B cell (primary cell): ENCODE measurements around the gene PLA2G6. TPM values are rescaled to one million over a fixed set of nuclear protein-coding genes. Genes with fewer than 3 reads are reported as not detected.

Experiments used
- ATAC-seq: fragments of 200-7000 bp; cut with Tn5 transposase; one replicate; pipeline ENCODE4 v1.10.0; 2021; ENCODE audit warnings: low read depth, mild to moderate bottlenecking, moderate number of reproducible peaks, moderate library complexity
- CTCF ChIA-PET: fragments of 350-600 bp; sonication (Branson Sonifier 250); formaldehyde crosslinking; loops from one replicate; lab custom pipeline; 2021; ENCODE audit warnings: antibody characterized with exemption, inconsistent platforms; lab: Charles Lee
- POLR2A ChIA-PET: fragments of 350-600 bp; sonication (Branson Sonifier 250); formaldehyde crosslinking; loops from one replicate; lab custom pipeline; 2021; ENCODE audit warnings: antibody characterized with exemption; lab: Charles Lee
- DNase-seq: peaks from one replicate; pipeline ENCODE4 v3.0.0; 2013
- H2AFZ ChIP-seq: 2 replicates; pipeline ENCODE4 v1.6.1; 2012; ENCODE audit warnings: mild to moderate bottlenecking, low read depth, low read length; ENCODE audit not compliant: insufficient read depth, poor library complexity, severe bottlenecking
- H3K27ac ChIP-seq, 2 donors: 1 replicate in 1 of 2; 2 replicates in 1 of 2; pipeline ENCODE4 v1.5.1; 2012 to 2013; ENCODE audit warnings: low read length in 2 of 2, mild to moderate bottlenecking in 2 of 2, moderate library complexity in 1 of 2
- H3K27me3 ChIP-seq, 4 experiments: fragments of 200-600 bp in 1 of 4; sonication (generic) in 1 of 4; replicated peaks in 1 of 4; 1 replicate in 2 of 4; 2 replicates in 2 of 4; pipeline versions ENCODE4 v1.6.1 to v1.7.0; 2013 to 2016; ENCODE audit warnings: low read length in 3 of 4, mild to moderate bottlenecking in 2 of 4, mixed read lengths in 1 of 4, moderate library complexity in 1 of 4; ENCODE audit not compliant: insufficient read depth in 4 of 4, control insufficient read depth in 3 of 4; ENCODE audit errors: control extremely low read depth in 1 of 4
- H3K36me3 ChIP-seq, 2 experiments: replicated peaks in 1 of 2; 1 replicate in 1 of 2; 2 replicates in 1 of 2; pipeline versions ENCODE4 v1.6.1 to v1.7.1; 2013; ENCODE audit warnings: low read length in 1 of 2; ENCODE audit not compliant: insufficient read depth in 2 of 2, control insufficient read depth in 1 of 2; ENCODE audit errors: control extremely low read depth in 1 of 2, extremely low read depth in 1 of 2
- H3K4me1 ChIP-seq, 2 donors: fragments of 200-600 bp in 1 of 2; sonication (generic) in 1 of 2; 1 replicate in 1 of 2; 2 replicates in 1 of 2; pipeline versions ENCODE4 v1.5.1 to v1.6.1; 2013 to 2017; ENCODE audit warnings: low read length in 2 of 2; ENCODE audit not compliant: control insufficient read depth in 2 of 2, insufficient read depth in 2 of 2
- H3K4me2 ChIP-seq: replicated peaks from 2 replicates; pipeline ENCODE3; 2012; ENCODE audit warnings: mild to moderate bottlenecking, low read depth, low read length; ENCODE audit not compliant: poor library complexity, severe bottlenecking
- H3K4me3 ChIP-seq, 5 experiments: fragments of 200-600 bp in 1 of 5; sonication (generic) in 1 of 5; 1 replicate in 3 of 5; 2 replicates in 2 of 5; pipeline versions ENCODE4 v1.5.1 to v1.7.0; 2011 to 2016; ENCODE audit warnings: low read length in 4 of 5, mild to moderate bottlenecking in 4 of 5, low read depth in 2 of 5, control low read depth in 1 of 5, moderate library complexity in 1 of 5; ENCODE audit not compliant: insufficient read depth in 1 of 5; ENCODE audit errors: control extremely low read depth in 1 of 5, extremely low read depth in 1 of 5
- H3K79me2 ChIP-seq: fragments of 200-600 bp; sonication (generic); one replicate; pipeline ENCODE4 v1.6.0; 2016; ENCODE audit warnings: low read length; ENCODE audit not compliant: control insufficient read depth, insufficient read depth
- H3K9ac ChIP-seq: fragments of 200-600 bp; sonication (generic); 2 replicates; pipeline ENCODE4 v1.6.1; 2017; ENCODE audit warnings: mild to moderate bottlenecking, low read length, moderate library complexity
- H3K9me3 ChIP-seq, 3 donors: one replicate each; pipeline versions ENCODE4 v1.6.1 to v1.7.1; 2013; ENCODE audit warnings: low read length in 2 of 3; ENCODE audit not compliant: control insufficient read depth in 2 of 3, insufficient read depth in 1 of 3; ENCODE audit errors: control extremely low read depth in 1 of 3
- H4K20me1 ChIP-seq: 2 replicates; pipeline ENCODE4 v1.6.0; 2012; ENCODE audit warnings: mild to moderate bottlenecking, low read length; ENCODE audit not compliant: insufficient read depth, control insufficient read depth, poor library complexity, severe bottlenecking
- H3K27ac Mint-ChIP-seq: one replicate; pipeline ENCODE4 v1.8.0; 2021; ENCODE audit warnings: mixed read lengths
- H3K27me3 Mint-ChIP-seq: one replicate; pipeline ENCODE4 v1.8.0; 2021; ENCODE audit warnings: mixed read lengths
- H3K4me1 Mint-ChIP-seq: one replicate; pipeline ENCODE4 v1.8.0; 2021; ENCODE audit warnings: mixed read lengths
- H3K4me3 Mint-ChIP-seq: one replicate; pipeline ENCODE4 v1.8.0; 2021; ENCODE audit warnings: mixed read lengths
- H3K9me3 Mint-ChIP-seq: one replicate; pipeline ENCODE4 v1.8.0; 2022; ENCODE audit warnings: mixed read lengths; ENCODE audit not compliant: insufficient read depth
- CTCF ChIP-seq: fragments of 200-600 bp; IDR thresholded peaks from one replicate; pipeline ENCODE4 v1.8.0; 2022; ENCODE audit warnings: antibody characterized with exemption, mild to moderate bottlenecking
- EZH2 ChIP-seq: IDR thresholded peaks from 2 replicates; pipeline ENCODE4 v1.6.1; 2012; ENCODE audit warnings: borderline replicate concordance, low read depth, mild to moderate bottlenecking, moderate library complexity, low read length; ENCODE audit not compliant: insufficient read depth, poor library complexity, severe bottlenecking
- WGBS: methylation state at CpG from one replicate; pipeline ENCODE4 v1.1.5; 2013; ENCODE audit warnings: missing lambda C conversion rate; ENCODE audit not compliant: insufficient coverage; 5-methylcytosine and 5-hydroxymethylcytosine counted together
- intact Hi-C: fragments of 100-400 bp; cut with micrococcal nuclease; formaldehyde crosslinking; loops from one replicate; pipeline ENCODE4 v1.10.0; 2022
- polyA plus RNA-seq: library from polyadenylated mRNA; depleted of rRNA; stranded (reverse); fragments of >200 nt; gene quantifications from 2 replicates; pipeline ENCODE4 v1.2.3, GENCODE V29; 2012
- total RNA-seq, 2 donors: library from RNA; stranded (reverse); fragments of 120-200 nt in 1 of 2; gene quantifications; 1 replicate in 1 of 2; 2 replicates in 1 of 2; pipeline versions ENCODE4 v1.2.3 to v1.2.4, GENCODE V29; 2013 to 2022

PLA2G6 gene
- total and polyA plus RNA-seq, 2 donors (not counting 1 experiment from before 2014, with no cell fraction given), result 125 to 148 TPM

- Mint-ChIP-seq H3K4me3 (peak overlapping the region; percentile 21), H3K9me3 (no peaks in the 10 kb centered on the region), H3K27me3 (no peaks in the 10 kb centered on the region), H3K27ac (peak overlapping the region; percentile 32), H3K4me1 (peaks cover 19% of the 10 kb centered on the region)
- Histone ChIP-seq H3K4me3 (no peak overlapping the region), H3K27ac (no peak overlapping the region), H4K20me1 (no peaks in the 10 kb centered on the region), H3K4me1 (peaks cover 5 to 18% of the 10 kb centered on the region in 2 donors), H3K36me3 (no peaks in the 10 kb centered on the region), H3K9ac (no peak overlapping the region), H3K27me3 (no peaks in the 10 kb centered on the region), H3K4me2 (peak overlapping the region; percentile 77), H3K79me2 (no peaks in the 10 kb centered on the region), H2AFZ (no peak overlapping the region), H3K9me3 (peaks cover 0 to 11% (median 0%) of the 10 kb centered on the region in 3 donors)
- no peak for TF ChIP-seq EZH2
- TF ChIP-seq CTCF, result no peak
- intact Hi-C loops, result no loop called here
- CTCF ChIA-PET, result interaction anchor here (1.4 to 1.8 kb wide), 2 partner anchors 9 to 23 kb away, joined by 3 to 6 read pairs; no protein-coding TSS in a partner anchor
- POLR2A ChIA-PET, result no interaction called here
- WGBS, result 84% methylated on average over 4 of the region's 6 CpGs
- DNase-seq (no peak), ATAC-seq (no peak)
Measured at GRCh38 chr22:38213319-38213989, 31.8 kb upstream of the PLA2G6 start.

GRCh38 chr22:38212442-38212841 is 30.8 kb upstream of the PLA2G6 start:
- Histone ChIP-seq H3K4me2 (no peak overlapping the region), H3K9me3 (peaks cover 0 to 11% (median 0%) of the 10 kb centered on the region in 3 donors), H3K27ac (no peak overlapping the region), H3K36me3 (no peaks in the 10 kb centered on the region), H4K20me1 (no peaks in the 10 kb centered on the region), H3K4me1 (peaks cover 5 to 18% of the 10 kb centered on the region in 2 donors), H2AFZ (no peak overlapping the region), H3K4me3 (no peak overlapping the region), H3K9ac (no peak overlapping the region), H3K79me2 (no peaks in the 10 kb centered on the region), H3K27me3 (no peaks in the 10 kb centered on the region)
- Mint-ChIP-seq H3K4me3 (no peak overlapping the region), H3K27me3 (no peaks in the 10 kb centered on the region), H3K27ac (no peak overlapping the region), H3K9me3 (no peaks in the 10 kb centered on the region), H3K4me1 (peaks cover 19% of the 10 kb centered on the region)
- ATAC-seq (no peak), DNase-seq (no peak)
- ChIA-PET CTCF (interaction anchor here (0.7 kb wide), 1 partner anchor 139 kb away, joined by 3 read pairs; no protein-coding TSS in a partner anchor), POLR2A (interaction anchor here (0.6 kb wide), 1 partner anchor 253 kb away, joined by 3 read pairs; no protein-coding TSS in a partner anchor)
- intact Hi-C loops, result no loop called here
- 100% methylated on average over 1 of the region's 2 CpGs for WGBS
- TF ChIP-seq EZH2 (no peak), CTCF (no peak)
